GM23338 (cell line): ENCODE data around the gene GRM3. TPM values are rescaled to one million over a fixed set of nuclear protein-coding genes. Genes with fewer than 3 reads are reported as not detected.

Experiments
- ATAC-seq: fragments of 200-7000 bp; cut with Tn5 transposase; 3 replicates; pipeline ENCODE4 v1.9.1; 2020
- DNase-seq: peaks from one replicate; pipeline ENCODE4 v3.0.0-alpha.2; 2015; ENCODE audit warnings: low spot score
- H2AFZ ChIP-seq: fragments of 200-600 bp; sonication (generic); 2 replicates; pipeline ENCODE4 v1.8.0; 2016; ENCODE audit warnings: antibody characterized with exemption, mild to moderate bottlenecking, moderate library complexity
- H3F3A ChIP-seq: fragments of 200-600 bp; sonication (generic); replicated peaks from 2 replicates; pipeline ENCODE4 v1.8.0; 2017; ENCODE audit warnings: antibody characterized with exemption, mixed run types, low read depth
- H3K27ac ChIP-seq: fragments of 200-600 bp; sonication (generic); 2 replicates; pipeline ENCODE4 v1.6.1; 2016; ENCODE audit warnings: low read depth
- H3K27me3 ChIP-seq: fragments of 200-600 bp; sonication (generic); 2 replicates; pipeline ENCODE4 v1.8.0; 2016; ENCODE audit warnings: mild to moderate bottlenecking, mixed run types, moderate library complexity; ENCODE audit not compliant: insufficient read depth
- H3K36me3 ChIP-seq: fragments of 200-600 bp; sonication (generic); 2 replicates; pipeline ENCODE4 v1.8.0; 2016; ENCODE audit warnings: mild to moderate bottlenecking; ENCODE audit not compliant: insufficient read depth
- H3K4me1 ChIP-seq: fragments of 200-600 bp; sonication (generic); 2 replicates; pipeline ENCODE4 v1.8.0; 2016; ENCODE audit warnings: mild to moderate bottlenecking, moderate library complexity; ENCODE audit not compliant: insufficient read depth
- H3K4me2 ChIP-seq: fragments of 200-600 bp; sonication (generic); 2 replicates; pipeline ENCODE4 v1.7.1; 2017; ENCODE audit warnings: mixed run types
- H3K4me3 ChIP-seq: fragments of 200-600 bp; sonication (generic); 2 replicates; pipeline ENCODE4 v1.6.1; 2016; ENCODE audit warnings: mixed run types
- H3K79me2 ChIP-seq: fragments of 200-600 bp; sonication (generic); replicated peaks from 2 replicates; pipeline ENCODE4 v1.8.0; 2017; ENCODE audit warnings: mild to moderate bottlenecking; ENCODE audit not compliant: insufficient read depth
- H3K9me2 ChIP-seq: fragments of 200-600 bp; sonication (generic); 2 replicates; pipeline ENCODE4 v1.8.0; 2017; ENCODE audit not compliant: insufficient read depth
- H4K20me1 ChIP-seq: fragments of 200-600 bp; sonication (generic); replicated peaks from 2 replicates; pipeline ENCODE4 v1.8.0; 2017; ENCODE audit warnings: mild to moderate bottlenecking; ENCODE audit not compliant: insufficient read depth
- H3K27ac Mint-ChIP-seq: 2 replicates; pipeline ENCODE4 v1.8.0; 2020; ENCODE audit warnings: inconsistent platforms, mild to moderate bottlenecking, moderate library complexity, mixed read lengths
- H3K27me3 Mint-ChIP-seq: 3 replicates; pipeline ENCODE4 v1.8.0; 2022; ENCODE audit warnings: low read depth, mild to moderate bottlenecking, moderate library complexity, mixed read lengths, inconsistent platforms; ENCODE audit not compliant: insufficient read depth, poor library complexity
- H3K36me3 Mint-ChIP-seq: 3 replicates; pipeline ENCODE4 v1.8.0; 2021; ENCODE audit warnings: low read depth, mild to moderate bottlenecking, inconsistent platforms, moderate library complexity, mixed read lengths
- H3K4me1 Mint-ChIP-seq: 3 replicates; pipeline ENCODE4 v1.8.0; 2020; ENCODE audit warnings: mild to moderate bottlenecking, inconsistent platforms, mixed read lengths
- H3K4me3 Mint-ChIP-seq: 3 replicates; pipeline ENCODE4 v1.8.0; 2021; ENCODE audit warnings: moderate library complexity, mild to moderate bottlenecking, inconsistent platforms, mixed read lengths
- H3K9me3 Mint-ChIP-seq: 3 replicates; pipeline ENCODE4 v1.8.0; 2020; ENCODE audit warnings: moderate library complexity, mild to moderate bottlenecking, inconsistent platforms, mixed read lengths
- CREB1 ChIP-seq: fragments of 250-450 bp; sonication (Bioruptor Pico); IDR thresholded peaks from 2 replicates; pipeline ENCODE4 v1.5.0; 2020; ENCODE audit warnings: low read depth, mild to moderate bottlenecking, moderate library complexity
- CTCF ChIP-seq, 2 experiments: fragments of 200-600 bp in 1 of 2; sonication (generic) in 1 of 2; conservative IDR thresholded peaks; 2 replicates each; pipeline versions ENCODE4 v1.5.1 to v1.6.1; 2016 to 2017; ENCODE audit warnings: antibody characterized with exemption in 2 of 2, low read depth in 2 of 2, mild to moderate bottlenecking in 2 of 2, moderate library complexity in 1 of 2
- ETS1 ChIP-seq: IDR thresholded peaks from 2 replicates; pipeline ENCODE4 v1.6.1; 2016; ENCODE audit warnings: antibody characterized with exemption
- JUNB ChIP-seq: IDR thresholded peaks from one replicate; pipeline ENCODE4 v1.6.1; 2016; ENCODE audit warnings: antibody characterized with exemption; ENCODE audit not compliant: unreplicated experiment
- NANOG ChIP-seq: IDR thresholded peaks from 2 replicates; pipeline ENCODE4 v1.6.1; 2016; ENCODE audit warnings: antibody characterized with exemption, borderline replicate concordance
- polyA plus RNA-seq: library from polyadenylated mRNA; unstranded; fragments of >200 nt; fragmentation: Nextera tagmentation; extraction: Ambion mirVana; gene quantifications from 2 replicates; pipeline ENCODE4 v1.2.1, GENCODE V29; 2016
- total RNA-seq: library from RNA; depleted of rRNA; stranded (reverse); fragments of >200 nt; shearing (Covaris generic); gene quantifications from 2 replicates; pipeline ENCODE4 v1.2.3, GENCODE V29; 2014
- TF ChIP-seq, protein P1 (sequence below): fragments of 250-450 bp; sonication (Bioruptor Pico); IDR thresholded peaks from 2 replicates; pipeline ENCODE4 v1.5.0; 2020; ENCODE audit warnings: mild to moderate bottlenecking, moderate library complexity

The GRM3 gene
- total and polyA plus RNA-seq, 2 experiments from 2014 or later: 0.79 to 1.9 TPM

GRCh38 chr7:86747698-86748097 lies 104.0 kb downstream of the GRM3 start (continued):
- TF ChIP-seq, protein P1, sequence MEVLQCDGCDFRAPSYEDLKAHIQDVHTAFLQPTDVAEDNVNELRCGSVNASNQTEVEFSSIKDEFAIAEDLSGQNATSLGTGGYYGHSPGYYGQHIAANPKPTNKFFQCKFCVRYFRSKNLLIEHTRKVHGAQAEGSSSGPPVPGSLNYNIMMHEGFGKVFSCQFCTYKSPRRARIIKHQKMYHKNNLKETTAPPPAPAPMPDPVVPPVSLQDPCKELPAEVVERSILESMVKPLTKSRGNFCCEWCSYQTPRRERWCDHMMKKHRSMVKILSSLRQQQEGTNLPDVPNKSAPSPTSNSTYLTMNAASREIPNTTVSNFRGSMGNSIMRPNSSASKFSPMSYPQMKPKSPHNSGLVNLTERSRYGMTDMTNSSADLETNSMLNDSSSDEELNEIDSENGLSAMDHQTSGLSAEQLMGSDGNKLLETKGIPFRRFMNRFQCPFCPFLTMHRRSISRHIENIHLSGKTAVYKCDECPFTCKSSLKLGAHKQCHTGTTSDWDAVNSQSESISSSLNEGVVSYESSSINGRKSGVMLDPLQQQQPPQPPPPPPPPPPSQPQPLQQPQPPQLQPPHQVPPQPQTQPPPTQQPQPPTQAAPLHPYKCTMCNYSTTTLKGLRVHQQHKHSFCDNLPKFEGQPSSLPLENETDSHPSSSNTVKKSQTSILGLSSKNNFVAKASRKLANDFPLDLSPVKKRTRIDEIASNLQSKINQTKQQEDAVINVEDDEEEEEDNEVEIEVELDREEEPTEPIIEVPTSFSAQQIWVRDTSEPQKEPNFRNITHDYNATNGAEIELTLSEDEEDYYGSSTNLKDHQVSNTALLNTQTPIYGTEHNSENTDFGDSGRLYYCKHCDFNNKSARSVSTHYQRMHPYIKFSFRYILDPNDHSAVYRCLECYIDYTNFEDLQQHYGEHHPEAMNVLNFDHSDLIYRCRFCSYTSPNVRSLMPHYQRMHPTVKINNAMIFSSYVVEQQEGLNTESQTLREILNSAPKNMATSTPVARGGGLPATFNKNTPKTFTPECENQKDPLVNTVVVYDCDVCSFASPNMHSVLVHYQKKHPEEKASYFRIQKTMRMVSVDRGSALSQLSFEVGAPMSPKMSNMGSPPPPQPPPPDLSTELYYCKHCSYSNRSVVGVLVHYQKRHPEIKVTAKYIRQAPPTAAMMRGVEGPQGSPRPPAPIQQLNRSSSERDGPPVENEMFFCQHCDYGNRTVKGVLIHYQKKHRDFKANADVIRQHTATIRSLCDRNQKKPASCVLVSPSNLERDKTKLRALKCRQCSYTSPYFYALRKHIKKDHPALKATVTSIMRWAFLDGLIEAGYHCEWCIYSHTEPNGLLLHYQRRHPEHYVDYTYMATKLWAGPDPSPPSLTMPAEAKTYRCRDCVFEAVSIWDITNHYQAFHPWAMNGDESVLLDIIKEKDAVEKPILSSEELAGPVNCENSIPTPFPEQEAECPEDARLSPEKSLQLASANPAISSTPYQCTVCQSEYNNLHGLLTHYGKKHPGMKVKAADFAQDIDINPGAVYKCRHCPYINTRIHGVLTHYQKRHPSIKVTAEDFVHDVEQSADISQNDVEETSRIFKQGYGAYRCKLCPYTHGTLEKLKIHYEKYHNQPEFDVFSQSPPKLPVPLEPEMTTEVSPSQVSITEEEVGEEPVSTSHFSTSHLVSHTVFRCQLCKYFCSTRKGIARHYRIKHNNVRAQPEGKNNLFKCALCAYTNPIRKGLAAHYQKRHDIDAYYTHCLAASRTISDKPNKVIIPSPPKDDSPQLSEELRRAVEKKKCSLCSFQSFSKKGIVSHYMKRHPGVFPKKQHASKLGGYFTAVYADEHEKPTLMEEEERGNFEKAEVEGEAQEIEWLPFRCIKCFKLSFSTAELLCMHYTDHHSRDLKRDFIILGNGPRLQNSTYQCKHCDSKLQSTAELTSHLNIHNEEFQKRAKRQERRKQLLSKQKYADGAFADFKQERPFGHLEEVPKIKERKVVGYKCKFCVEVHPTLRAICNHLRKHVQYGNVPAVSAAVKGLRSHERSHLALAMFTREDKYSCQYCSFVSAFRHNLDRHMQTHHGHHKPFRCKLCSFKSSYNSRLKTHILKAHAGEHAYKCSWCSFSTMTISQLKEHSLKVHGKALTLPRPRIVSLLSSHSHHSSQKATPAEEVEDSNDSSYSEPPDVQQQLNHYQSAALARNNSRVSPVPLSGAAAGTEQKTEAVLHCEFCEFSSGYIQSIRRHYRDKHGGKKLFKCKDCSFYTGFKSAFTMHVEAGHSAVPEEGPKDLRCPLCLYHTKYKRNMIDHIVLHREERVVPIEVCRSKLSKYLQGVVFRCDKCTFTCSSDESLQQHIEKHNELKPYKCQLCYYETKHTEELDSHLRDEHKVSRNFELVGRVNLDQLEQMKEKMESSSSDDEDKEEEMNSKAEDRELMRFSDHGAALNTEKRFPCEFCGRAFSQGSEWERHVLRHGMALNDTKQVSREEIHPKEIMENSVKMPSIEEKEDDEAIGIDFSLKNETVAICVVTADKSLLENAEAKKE (CRISPR knock-in tag): no peak
- TF ChIP-seq CTCF (conservative IDR thresholded peaks at IDR 0.05; ENCODE audit: low read depth in 2 of 2) (no peak), CREB1 (CRISPR knock-in tag) (no peak), JUNB (no peak), NANOG (no peak)

GRCh38 chr7:86748201-86748600 lies 104.5 kb downstream of the GRM3 start:
- H3K4me3 Mint-ChIP-seq: no peak overlapping the region
- TF ChIP-seq, protein P1 (CRISPR knock-in tag): no peak
- TF ChIP-seq ETS1 (no peak), NANOG (no peak)

More at GRCh38 chr7:86748201-86748600, 104.5 kb downstream of the GRM3 start:
- Histone ChIP-seq H2AFZ (peak overlapping the region; percentile 78), H3F3A (no peaks in the 10 kb centered on the region), H3K36me3 (no peaks in the 10 kb centered on the region), H3K4me3 (no peak overlapping the region), H3K79me2 (no peaks in the 10 kb centered on the region), H3K27ac (no peak overlapping the region), H3K4me1 (peaks cover 18% of the 10 kb centered on the region; the same call in 1 of the 2 replicates), H3K9me2 (0 out of 2 replicates have a peak, but pooled peaks cover 7% of the 10 kb centered on the region), H3K27me3 (no peaks in the 10 kb centered on the region), H4K20me1 (no peaks in the 10 kb centered on the region), H3K4me2 (no peak overlapping the region)
- no peaks in the 10 kb centered on the region for H3K27me3 Mint-ChIP-seq
- no peak for DNase-seq
- H3K4me1 Mint-ChIP-seq: peaks cover 26% of the 10 kb centered on the region; the same call in 2 of the 3 replicates
- no peaks in the 10 kb centered on the region for H3K9me3 Mint-ChIP-seq
- H3K27ac Mint-ChIP-seq: peak overlapping the region; percentile 5; the same call in 1 of the 2 replicates
- no peak for ATAC-seq
- no peaks in the 10 kb centered on the region for H3K36me3 Mint-ChIP-seq
